IPS-20b (cell line): ENCODE measurements around the gene TRAIP.
A peak's percentile ranks its signal among the peaks of the same experiment; 100 is the strongest.

Source experiments
- H3K27ac ChIP-seq: one replicate; pipeline ENCODE4 v1.5.1; 2013; ENCODE audit warnings: low read length
- H3K27me3 ChIP-seq: 2 replicates; pipeline ENCODE4 v1.6.1; 2013; ENCODE audit warnings: mild to moderate bottlenecking, low read length, inconsistent platforms; ENCODE audit not compliant: insufficient read depth
- H3K36me3 ChIP-seq: 2 replicates; pipeline ENCODE4 v1.6.1; 2013; ENCODE audit warnings: low read depth, mild to moderate bottlenecking, inconsistent platforms, low read length, moderate library complexity; ENCODE audit not compliant: insufficient read depth
- H3K4me1 ChIP-seq: 2 replicates; pipeline ENCODE4 v1.6.1; 2013; ENCODE audit warnings: mild to moderate bottlenecking, control low read depth, inconsistent platforms, low read length, moderate library complexity; ENCODE audit not compliant: insufficient read depth
- H3K4me3 ChIP-seq: 2 replicates; pipeline ENCODE4 v1.5.1; 2013; ENCODE audit warnings: mild to moderate bottlenecking, low read length, inconsistent platforms
- H3K9ac ChIP-seq: 2 replicates; pipeline ENCODE4 v1.6.1; 2013; ENCODE audit warnings: low read depth, mild to moderate bottlenecking, inconsistent platforms, low read length, moderate library complexity
- H3K9me3 ChIP-seq: 2 replicates; pipeline ENCODE4 v1.6.1; 2013; ENCODE audit warnings: mild to moderate bottlenecking, low read depth, low read length, inconsistent platforms; ENCODE audit not compliant: insufficient read depth

Gene TRAIP

GRCh38 chr3:49871531-49872153 lies 15.3 kb upstream of the TRAIP start:
- peaks cover 21% of the 10 kb centered on the region for H3K4me1 ChIP-seq
- H3K27me3 ChIP-seq = peaks cover 21% of the 10 kb centered on the region
- no peak overlapping the region for H3K4me3 ChIP-seq
- no peaks in the 10 kb centered on the region for H3K9me3 ChIP-seq
- no peaks in the 10 kb centered on the region for H3K36me3 ChIP-seq
- H3K27ac ChIP-seq = no peak overlapping the region
- H3K9ac ChIP-seq = no peak overlapping the region

- Histone ChIP-seq H3K4me1 (peaks cover 24% of the 10 kb centered on the region), H3K27ac (peak within 1 kb of the TSS; percentile 18), H3K36me3 (no peaks in the 10 kb centered on the region), H3K27me3 (peaks cover 21% of the 10 kb centered on the region), H3K9ac (peak within 1 kb of the TSS; percentile 79; the same call in 1 of the 2 replicates), H3K4me3 (peak within 1 kb of the TSS; percentile 80), H3K9me3 (no peaks in the 10 kb centered on the region)
These were observed 13.3 kb upstream of the TRAIP start, which contains the start of gene CAMKV for GRCh38 chr3:49869525-49870126. Gene CAMKV (minus strand): TSS chr3:49869906. CDS start chr3:49862388, 7,518 bp downstream.

- peak overlapping the region; percentile 80 for H3K4me3 ChIP-seq
- no peaks in the 10 kb centered on the region for H3K36me3 ChIP-seq
- H3K9ac ChIP-seq = peak overlapping the region; percentile 79; the same call in 1 of the 2 replicates
- no peaks in the 10 kb centered on the region for H3K9me3 ChIP-seq
- peaks cover 28% of the 10 kb centered on the region for H3K4me1 ChIP-seq
- H3K27me3 ChIP-seq = peaks cover 21% of the 10 kb centered on the region
- peak overlapping the region; percentile 18 for H3K27ac ChIP-seq
These were observed 12.6 kb upstream of the TRAIP start for GRCh38 chr3:49868862-49869466.

- no peaks in the 10 kb centered on the region for H3K36me3 ChIP-seq
- peak overlapping the region; percentile 80; the same call in 1 of the 2 replicates for H3K4me3 ChIP-seq
- no peaks in the 10 kb centered on the region for H3K9me3 ChIP-seq
- H3K27ac ChIP-seq = no peak overlapping the region
- no peak overlapping the region; the same call in 1 of the 2 replicates for H3K9ac ChIP-seq
- peaks cover 21% of the 10 kb centered on the region for H3K27me3 ChIP-seq
- peaks cover 28% of the 10 kb centered on the region for H3K4me1 ChIP-seq
These were observed 11.5 kb upstream of the TRAIP start for GRCh38 chr3:49867871-49868321.

GRCh38 chr3:49867400-49867799 lies 11.0 kb upstream of the TRAIP start:
- Histone ChIP-seq H3K27me3 (peaks cover 21% of the 10 kb centered on the region), H3K9ac (no peak overlapping the region), H3K9me3 (no peaks in the 10 kb centered on the region), H3K27ac (no peak overlapping the region), H3K36me3 (no peaks in the 10 kb centered on the region), H3K4me3 (peak overlapping the region; percentile 80; the same call in 1 of the 2 replicates), H3K4me1 (peaks cover 28% of the 10 kb centered on the region)

- H3K9me3 ChIP-seq = no peaks in the 10 kb centered on the region
- H3K36me3 ChIP-seq = peaks cover 11% of the 10 kb centered on the region; the same call in 1 of the 2 replicates
- H3K4me1 ChIP-seq = peaks cover 28% of the 10 kb centered on the region
- no peak overlapping the region for H3K4me3 ChIP-seq
- no peak overlapping the region for H3K27ac ChIP-seq
- peak overlapping the region; percentile 30; the same call in 1 of the 2 replicates for H3K9ac ChIP-seq
- peaks cover 5% of the 10 kb centered on the region for H3K27me3 ChIP-seq
These were observed 8.9 kb upstream of the TRAIP start for GRCh38 chr3:49865198-49865784.

- no peaks in the 10 kb centered on the region for H3K27me3 ChIP-seq
- peak overlapping the region; percentile 0; the same call in 1 of the 2 replicates for H3K9ac ChIP-seq
- peaks cover 26% of the 10 kb centered on the region for H3K4me1 ChIP-seq
- H3K4me3 ChIP-seq = no peak overlapping the region
- H3K36me3 ChIP-seq = peaks cover 18% of the 10 kb centered on the region
- H3K9me3 ChIP-seq = no peaks in the 10 kb centered on the region
- H3K27ac ChIP-seq = no peak overlapping the region
These were observed 8.1 kb upstream of the TRAIP start for GRCh38 chr3:49864505-49864904.

- Histone ChIP-seq H3K4me1 (peaks cover 9% of the 10 kb centered on the region), H3K9me3 (no peaks in the 10 kb centered on the region), H3K27me3 (no peaks in the 10 kb centered on the region), H3K9ac (no peak overlapping the region), H3K27ac (no peak overlapping the region), H3K4me3 (no peak overlapping the region), H3K36me3 (peaks cover 30% of the 10 kb centered on the region)
These were observed 3.4 kb upstream of the TRAIP start for GRCh38 chr3:49859576-49860305.

GRCh38 chr3:49855662-49856061 lies 702 bp downstream of the TRAIP start:
- peaks cover 4% of the 10 kb centered on the region for H3K4me1 ChIP-seq
- H3K27ac ChIP-seq = no peak overlapping the region
- H3K9me3 ChIP-seq = no peaks in the 10 kb centered on the region
- peak overlapping the region; percentile 90 for H3K9ac ChIP-seq
- H3K4me3 ChIP-seq = peak overlapping the region; percentile 98
- H3K36me3 ChIP-seq = peaks cover 23% of the 10 kb centered on the region
- no peaks in the 10 kb centered on the region for H3K27me3 ChIP-seq

GRCh38 chr3:49845694-49846093 lies 10.7 kb downstream of the TRAIP start:
- H3K36me3 ChIP-seq = peaks cover 66% of the 10 kb centered on the region
- no peak overlapping the region for H3K9ac ChIP-seq
- no peaks in the 10 kb centered on the region for H3K4me1 ChIP-seq
- no peaks in the 10 kb centered on the region for H3K27me3 ChIP-seq
- H3K27ac ChIP-seq = no peak overlapping the region
- H3K9me3 ChIP-seq = no peaks in the 10 kb centered on the region
- no peak overlapping the region for H3K4me3 ChIP-seq
